GM12801 (cell line): ENCODE measurements around the gene FBXW2.

ENCODE experiments used
- TF ChIP-seq, protein P1 (sequence below): IDR thresholded peaks from one replicate; pipeline ENCODE4 v1.5.1; 2011; ENCODE audit warnings: control low read depth; ENCODE audit not compliant: insufficient read length; ENCODE audit errors: extremely low read depth

Gene FBXW2

DNA sequence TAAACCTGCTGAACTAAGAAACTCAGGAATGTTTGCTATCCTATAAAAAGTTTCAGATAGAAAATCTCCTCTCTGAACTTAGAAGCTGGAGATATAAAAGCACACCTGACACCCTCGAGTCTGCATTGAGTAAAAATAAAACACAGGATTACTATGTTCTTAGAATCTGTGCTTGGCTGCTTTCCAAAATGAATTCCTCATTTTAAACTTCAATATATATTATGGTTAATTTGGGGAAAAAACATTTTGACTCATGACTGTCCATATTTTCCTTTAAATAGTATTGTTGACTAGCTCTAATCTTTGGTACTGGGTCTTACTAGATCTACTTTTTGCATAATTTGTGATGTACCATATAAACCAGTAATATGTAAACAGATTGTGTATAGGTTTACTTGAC lies 36.7 kb downstream of the FBXW2 start:
- TF ChIP-seq, protein P1, sequence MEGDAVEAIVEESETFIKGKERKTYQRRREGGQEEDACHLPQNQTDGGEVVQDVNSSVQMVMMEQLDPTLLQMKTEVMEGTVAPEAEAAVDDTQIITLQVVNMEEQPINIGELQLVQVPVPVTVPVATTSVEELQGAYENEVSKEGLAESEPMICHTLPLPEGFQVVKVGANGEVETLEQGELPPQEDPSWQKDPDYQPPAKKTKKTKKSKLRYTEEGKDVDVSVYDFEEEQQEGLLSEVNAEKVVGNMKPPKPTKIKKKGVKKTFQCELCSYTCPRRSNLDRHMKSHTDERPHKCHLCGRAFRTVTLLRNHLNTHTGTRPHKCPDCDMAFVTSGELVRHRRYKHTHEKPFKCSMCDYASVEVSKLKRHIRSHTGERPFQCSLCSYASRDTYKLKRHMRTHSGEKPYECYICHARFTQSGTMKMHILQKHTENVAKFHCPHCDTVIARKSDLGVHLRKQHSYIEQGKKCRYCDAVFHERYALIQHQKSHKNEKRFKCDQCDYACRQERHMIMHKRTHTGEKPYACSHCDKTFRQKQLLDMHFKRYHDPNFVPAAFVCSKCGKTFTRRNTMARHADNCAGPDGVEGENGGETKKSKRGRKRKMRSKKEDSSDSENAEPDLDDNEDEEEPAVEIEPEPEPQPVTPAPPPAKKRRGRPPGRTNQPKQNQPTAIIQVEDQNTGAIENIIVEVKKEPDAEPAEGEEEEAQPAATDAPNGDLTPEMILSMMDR: no peak

DNA sequence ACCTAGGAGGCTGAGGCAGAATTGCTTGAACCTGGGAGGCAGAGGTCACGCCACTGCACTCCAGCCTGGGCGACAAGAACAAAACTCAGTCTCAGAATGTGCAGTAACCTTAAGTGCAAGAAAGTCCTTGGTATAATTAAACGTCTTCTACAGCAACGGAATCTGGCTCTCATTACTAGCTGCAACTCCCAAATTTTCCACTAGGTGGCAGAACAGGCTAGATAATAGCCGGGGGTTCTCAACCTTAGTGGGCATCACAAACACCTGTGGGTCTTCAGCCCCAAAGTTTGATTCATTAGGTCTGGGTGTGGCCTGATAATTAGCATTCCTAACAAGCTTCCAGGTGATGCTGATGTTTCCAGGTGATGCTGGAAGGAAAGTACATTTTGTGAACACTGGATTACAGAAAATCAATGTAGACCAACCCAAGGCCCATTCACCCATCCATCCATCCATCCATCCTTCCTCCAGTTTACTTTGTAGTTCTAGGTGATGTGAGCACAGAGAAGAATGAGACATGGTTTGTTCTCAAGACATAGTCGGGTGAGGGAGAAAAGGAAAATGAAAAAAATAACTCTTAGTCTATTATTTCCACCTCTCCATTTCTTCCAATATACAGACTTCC lies 37.3 kb downstream of the FBXW2 start:
- TF ChIP-seq, protein P1: peak; percentile 87

DNA sequence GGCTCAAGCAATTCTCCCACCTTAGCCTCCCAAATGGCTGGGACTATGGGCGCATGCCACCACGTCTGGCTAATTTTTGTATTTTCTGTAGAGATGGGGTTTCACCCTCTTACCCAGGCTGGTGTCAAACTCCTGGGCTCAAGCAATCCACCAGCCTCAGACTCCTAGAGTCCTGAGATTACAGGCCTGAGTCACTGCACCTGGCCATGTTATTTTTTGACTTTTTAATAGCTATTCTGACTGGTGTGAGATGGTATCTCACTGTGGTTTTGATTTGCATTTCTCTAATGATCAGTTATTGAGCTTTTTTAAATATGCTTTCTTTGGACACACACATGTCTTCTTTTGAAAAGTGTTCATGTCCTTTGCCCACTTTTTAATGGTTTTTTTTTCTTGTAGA lies 38.2 kb downstream of the FBXW2 start:
- TF ChIP-seq, protein P1: no peak

DNA sequence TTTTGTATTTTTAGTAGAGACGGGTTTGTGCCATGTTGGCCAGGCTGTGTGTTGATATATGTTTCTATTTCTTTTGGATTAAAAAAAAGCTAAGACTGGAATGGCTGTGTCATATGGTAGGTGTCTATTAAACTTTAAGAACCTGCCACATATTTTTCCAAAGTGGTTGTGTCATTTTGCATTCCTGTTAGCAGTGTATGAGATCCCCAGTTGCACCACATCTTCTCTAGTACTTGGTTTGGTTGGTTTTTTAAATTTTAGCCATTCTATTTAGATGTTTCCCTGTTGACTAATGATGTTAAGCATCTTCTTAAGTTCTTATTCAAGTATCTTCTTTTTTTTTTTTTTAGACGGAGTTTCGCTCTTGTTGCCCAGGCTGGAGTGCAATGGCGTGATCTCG lies 42.8 kb downstream of the FBXW2 start:
- TF ChIP-seq, protein P1: no peak

DNA sequence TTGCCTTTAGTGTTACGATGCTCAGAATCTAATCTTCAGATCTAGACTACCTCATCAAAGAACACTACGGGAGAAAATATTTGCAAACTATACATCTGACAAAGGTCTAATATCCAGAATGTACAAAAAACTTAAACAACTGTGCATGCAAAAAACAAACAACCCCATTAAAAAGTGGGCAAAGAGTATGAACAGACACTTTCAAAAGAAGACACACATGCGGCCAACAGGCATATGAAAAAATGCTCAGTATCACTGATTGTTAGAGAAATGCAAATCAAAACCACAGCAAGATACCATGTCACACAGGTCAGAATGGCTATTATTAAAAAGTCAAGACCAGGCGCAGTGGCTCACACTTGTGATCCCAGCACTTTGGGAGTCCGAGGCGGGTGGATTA lies 47.9 kb downstream of the FBXW2 start:
- TF ChIP-seq, protein P1: no peak

DNA sequence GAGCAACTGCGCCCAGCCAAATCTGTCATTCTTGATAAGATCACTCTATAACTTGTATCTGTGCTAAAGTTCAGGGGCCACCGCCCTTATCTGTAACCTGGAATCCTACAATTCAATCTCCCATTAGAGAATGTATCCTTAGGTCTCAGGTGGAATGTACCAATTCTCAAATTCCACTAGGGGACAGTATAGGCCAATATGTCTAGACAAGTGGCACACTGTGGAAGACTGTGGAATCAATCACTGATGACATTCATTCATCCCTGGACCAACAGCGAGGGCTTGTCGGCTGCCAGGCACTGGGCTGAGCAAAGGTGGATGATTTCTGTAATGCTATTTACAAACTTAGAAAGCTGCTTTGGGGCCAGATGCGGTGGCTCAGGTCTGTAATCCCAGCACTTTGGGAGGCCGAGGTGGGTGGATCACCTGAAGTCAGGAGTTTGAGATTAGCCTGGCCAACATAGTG lies 50.2 kb downstream of the FBXW2 start:
- TF ChIP-seq, protein P1: peak; percentile 86

DNA sequence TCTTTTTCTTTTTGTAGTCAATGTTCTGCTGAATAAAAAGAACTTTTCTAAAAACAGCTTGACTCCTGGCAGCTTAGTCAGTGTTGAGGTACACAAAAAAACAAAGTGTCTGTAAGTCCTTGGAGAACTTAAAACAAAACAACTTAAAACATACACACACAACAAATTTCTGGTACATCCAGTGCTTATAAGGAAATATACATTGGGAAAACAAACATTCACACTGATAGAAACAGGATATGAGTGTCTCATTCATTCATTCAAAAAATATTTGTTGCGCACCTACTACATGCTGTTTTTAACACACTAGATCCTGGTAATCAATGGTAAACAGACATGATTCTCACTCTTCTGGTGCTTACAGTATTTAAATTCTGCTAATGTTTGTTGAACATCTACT lies 51.5 kb downstream of the FBXW2 start:
- TF ChIP-seq, protein P1: no peak
